GM19351 (cell line): ENCODE measurements around the gene SVEP1.
"Not testable (repeated sequence)": the region's sequence is repeated elsewhere in the genome, so short reads cannot be mapped to it uniquely, and the experiment has no call there.

Source experiments
- ATAC-seq: cut with Tn5 transposase; IDR thresholded peaks from one replicate; pipeline ENCODE4 v1.9.1; 2021; ENCODE audit warnings: mild to moderate bottlenecking, moderate library complexity; ENCODE audit not compliant: unreplicated experiment

The SVEP1 gene

GRCh38 chr9:110383491-110383890 is 196.1 kb downstream of the SVEP1 start:
- ATAC-seq, result no peak

DNA sequence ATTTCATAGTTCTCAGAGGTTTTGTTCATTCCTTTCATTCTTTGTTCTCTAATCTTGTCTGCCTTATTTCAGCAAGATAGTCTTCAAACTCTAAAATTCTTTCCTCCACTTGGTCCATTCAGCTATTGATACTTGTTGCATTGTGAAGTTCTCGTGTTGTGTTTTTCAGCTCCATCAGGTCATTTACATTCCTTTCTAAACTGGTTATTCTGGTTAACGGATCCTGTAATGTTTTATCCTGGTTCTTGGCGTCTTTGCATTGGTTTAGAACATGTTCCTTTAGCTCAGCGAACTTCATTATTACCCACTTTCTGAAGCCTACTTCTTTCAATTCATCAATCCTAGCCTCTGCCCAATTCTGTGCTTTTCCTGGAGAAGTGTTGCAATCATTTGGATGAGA is 196.8 kb downstream of the SVEP1 start:
- ATAC-seq, result no peak

GRCh38 chr9:110371411-110372007 is 208.0 kb downstream of the SVEP1 start:
- no peak for ATAC-seq

DNA sequence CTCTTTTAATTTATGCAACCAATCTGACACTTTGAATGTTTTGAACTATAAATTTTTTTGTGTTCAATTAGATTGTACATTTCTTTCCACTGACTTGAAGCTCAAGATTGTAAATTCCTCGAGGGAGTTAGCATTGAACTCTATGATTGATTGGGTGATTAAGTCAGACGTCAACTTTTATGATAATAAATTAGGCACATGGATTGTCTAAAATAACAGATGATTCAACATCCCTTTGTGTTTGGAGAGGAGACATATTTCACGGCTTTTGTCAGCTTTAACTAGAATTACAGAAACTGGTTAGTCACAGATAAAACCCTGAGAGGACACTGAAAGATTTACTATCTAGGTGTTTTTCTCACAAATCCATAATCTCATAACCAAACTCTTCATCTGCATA is 209.2 kb downstream of the SVEP1 start:
- no peak for ATAC-seq

GRCh38 chr9:110364451-110364850 is 215.1 kb downstream of the SVEP1 start:
- ATAC-seq, result no peak

DNA sequence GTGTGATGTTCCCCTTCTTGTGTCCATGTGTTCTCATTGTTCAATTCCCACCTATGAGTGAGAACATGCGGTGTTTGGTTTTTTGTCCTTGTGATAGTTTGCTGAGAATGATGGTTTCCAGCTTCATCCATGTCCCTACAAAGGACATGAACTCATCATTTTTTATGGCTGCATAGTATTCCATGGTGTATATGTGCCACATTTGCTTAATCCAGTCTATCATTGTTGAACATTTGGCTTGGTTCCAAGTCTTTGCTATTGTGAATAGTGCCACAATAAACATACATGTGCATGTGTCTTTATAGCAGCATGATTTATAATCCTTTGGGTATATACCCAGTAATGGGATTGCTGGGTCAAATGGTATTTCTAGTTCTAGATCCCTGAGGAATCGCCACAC is 220.5 kb downstream of the SVEP1 start:
- ATAC-seq, result not testable (repeated sequence)

DNA sequence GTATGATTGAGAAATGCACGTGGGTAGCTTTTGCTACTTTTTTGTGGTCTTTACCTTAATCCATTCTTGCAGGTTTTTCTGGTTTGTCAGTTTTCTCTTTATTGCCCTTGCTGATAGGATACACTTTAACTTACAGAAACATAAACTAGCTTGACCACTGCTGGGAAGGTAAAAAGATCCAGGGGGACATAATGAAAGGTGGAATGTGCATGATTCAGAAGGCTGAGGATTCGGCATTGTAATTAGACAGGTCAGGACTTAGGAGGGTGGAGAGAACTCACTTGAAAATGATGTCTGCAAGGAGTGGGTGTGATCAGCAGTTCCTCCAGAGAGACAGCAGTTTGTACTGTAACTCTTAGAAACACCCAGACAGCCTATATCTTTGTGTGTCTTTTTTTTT is 222.0 kb downstream of the SVEP1 start:
- ATAC-seq, result no peak

GRCh38 chr9:110356639-110357395 is 222.7 kb downstream of the SVEP1 start:
- no peak for ATAC-seq

DNA sequence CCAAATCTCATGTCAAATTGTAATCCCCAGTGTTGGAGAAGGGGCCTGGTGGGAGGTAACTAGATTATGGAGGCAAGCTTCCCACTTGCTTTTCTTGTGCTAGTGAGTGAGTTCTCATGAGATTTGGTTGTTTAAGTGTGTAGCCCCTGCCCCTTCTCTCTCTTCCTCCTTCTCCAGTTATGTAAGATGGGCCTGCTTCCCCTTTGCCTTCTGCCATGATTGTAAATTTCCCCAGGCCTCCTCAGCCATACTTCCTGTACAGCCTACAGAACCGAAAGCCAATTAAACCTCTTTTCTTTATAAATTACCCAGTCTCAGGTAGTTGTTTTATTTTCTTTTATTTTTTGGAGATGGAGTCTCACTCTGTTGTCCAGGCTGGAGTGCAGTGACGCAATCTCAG is 223.6 kb downstream of the SVEP1 start:
- ATAC-seq, result no peak

- no peak for ATAC-seq
These were observed 228.5 kb downstream of the SVEP1 start for GRCh38 chr9:110351009-110351467.

- no peak for ATAC-seq
These were observed 233.2 kb downstream of the SVEP1 start for GRCh38 chr9:110346325-110346724.

DNA sequence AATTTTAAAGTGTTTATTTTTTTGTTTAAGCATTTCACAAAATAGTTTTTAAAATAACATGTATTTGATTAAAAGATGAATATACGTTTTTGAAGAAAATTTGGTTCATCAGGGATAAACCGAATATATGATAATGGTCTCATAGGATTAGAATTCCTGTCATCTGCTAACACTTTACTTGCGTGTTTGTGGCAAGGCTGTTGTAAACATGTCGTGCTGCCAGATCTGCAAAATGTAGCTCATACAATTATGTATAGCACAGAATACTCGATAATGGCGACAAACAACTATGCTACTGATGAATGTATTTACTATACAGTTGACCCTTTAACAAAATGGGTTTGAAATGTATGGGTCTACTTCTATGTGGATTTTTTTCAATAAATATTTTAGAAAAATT is 234.7 kb downstream of the SVEP1 start:
- no peak for ATAC-seq

DNA sequence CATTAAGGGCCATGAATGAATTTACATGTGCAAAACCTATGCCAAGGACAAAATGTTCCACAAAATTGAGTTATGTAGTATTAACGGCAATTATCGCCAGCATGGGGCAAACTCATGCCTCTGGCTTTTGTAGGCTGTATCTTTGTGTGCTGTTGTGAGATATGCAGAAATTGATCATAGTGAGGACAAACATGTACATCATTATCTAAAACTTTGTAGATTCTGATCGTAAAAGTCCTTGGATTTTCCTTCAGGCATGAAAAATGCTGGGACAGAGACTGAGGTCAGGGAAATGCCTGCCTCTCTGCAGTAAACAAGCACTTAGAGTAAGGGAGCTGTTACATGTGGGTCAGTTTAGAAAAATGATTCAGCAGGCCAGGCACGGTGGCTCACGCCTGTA is 236.0 kb downstream of the SVEP1 start:
- ATAC-seq, result no peak

- ATAC-seq, result no peak
These were observed 239.2 kb downstream of the SVEP1 start for GRCh38 chr9:110340306-110340705.

GRCh38 chr9:110338143-110338542 is 241.4 kb downstream of the SVEP1 start:
- no peak for ATAC-seq

GRCh38 chr9:110337727-110338126 is 241.8 kb downstream of the SVEP1 start, which contains the start of gene TXNDC8:
TXNDC8 (minus strand) TSS chr9:110337863.
- ATAC-seq, result no peak

GRCh38 chr9:110336363-110336762 is 243.2 kb downstream of the SVEP1 start:
- ATAC-seq, result no peak

DNA sequence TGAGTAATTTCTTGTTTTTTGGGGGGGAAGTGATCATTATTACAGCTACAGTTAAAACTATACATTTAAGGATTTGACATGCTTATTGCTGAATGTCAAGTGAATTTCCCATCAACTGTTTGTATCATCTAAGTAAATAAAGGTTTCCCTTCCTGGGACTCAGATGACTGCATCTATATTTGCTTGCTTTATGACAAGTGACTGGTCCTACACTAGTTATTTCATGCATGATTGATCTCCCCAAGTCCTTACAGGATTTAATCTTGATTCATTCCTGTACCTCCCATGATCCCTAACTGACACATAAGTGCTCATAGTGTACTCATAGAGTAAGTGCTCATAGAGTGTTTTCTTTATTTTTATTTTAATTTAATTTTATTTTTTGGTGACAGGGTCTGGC is 244.7 kb downstream of the SVEP1 start:
- ATAC-seq, result peak; percentile 10

DNA sequence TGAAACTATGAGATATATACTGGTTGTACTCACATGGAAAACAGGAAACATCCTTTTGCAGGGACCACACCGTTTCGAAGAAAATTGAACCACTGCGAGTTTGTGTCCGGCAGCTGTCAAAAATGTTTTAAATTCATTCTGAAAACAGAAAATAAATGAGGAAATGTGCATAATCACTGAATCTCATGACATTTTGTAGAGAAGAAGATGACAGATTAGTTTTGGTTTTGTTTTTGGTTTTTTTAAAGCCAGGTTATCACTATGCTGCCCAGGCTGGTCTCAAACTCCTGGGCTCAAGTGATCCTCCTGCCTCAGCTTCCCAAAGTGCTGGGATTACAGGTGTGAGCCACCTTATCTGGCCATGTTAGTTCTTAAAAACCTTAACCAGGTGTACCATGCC is 245.4 kb downstream of the SVEP1 start:
- peak; percentile 80 for ATAC-seq

- ATAC-seq, result no peak
These were observed 246.8 kb downstream of the SVEP1 start for GRCh38 chr9:110332766-110333165.

- no peak for ATAC-seq
These were observed 248.9 kb downstream of the SVEP1 start for GRCh38 chr9:110330484-110331105.

- ATAC-seq, result no peak
These were observed 249.8 kb downstream of the SVEP1 start for GRCh38 chr9:110329639-110330230.
